T-helper 2 cell (primary cell): ENCODE measurements around the gene ABCA4.

ENCODE experiments used
- DNase-seq, 5 experiments: peaks; one replicate each; pipeline versions ENCODE4 v3.0.0 to v3.0.0-alpha.2; 2012 to 2022

ABCA4 gene

GRCh38 chr1:94048413-94049164 is 72.4 kb downstream of the ABCA4 start:
- DNase-seq: no peak

- no peak for DNase-seq
Observed at GRCh38 chr1:94047949-94048348, 73.0 kb downstream of the ABCA4 start.

GRCh38 chr1:94045465-94046056 is 75.4 kb downstream of the ABCA4 start:
- DNase-seq: peak in 1 of 5 experiments; percentile 8

- DNase-seq: no peak
Observed at GRCh38 chr1:94044891-94045290, 76.1 kb downstream of the ABCA4 start.

- DNase-seq: no peak
Observed at GRCh38 chr1:94044290-94044790, 76.6 kb downstream of the ABCA4 start.

GRCh38 chr1:94043738-94044289 is 77.1 kb downstream of the ABCA4 start:
- no peak for DNase-seq

GRCh38 chr1:94042388-94042787 is 78.6 kb downstream of the ABCA4 start:
- no peak for DNase-seq

GRCh38 chr1:94039871-94040569 is 80.9 kb downstream of the ABCA4 start:
- DNase-seq: no peak

GRCh38 chr1:94039514-94039870 is 81.5 kb downstream of the ABCA4 start:
- DNase-seq: peak in 4 of 5 experiments; percentile 17 to 51 (median 29)

GRCh38 chr1:94038511-94038910 is 82.4 kb downstream of the ABCA4 start:
- no peak for DNase-seq

- no peak for DNase-seq
Observed at GRCh38 chr1:94037392-94038229, 83.3 kb downstream of the ABCA4 start.

- DNase-seq: no peak
Observed at GRCh38 chr1:94036730-94037129, 84.2 kb downstream of the ABCA4 start.

GRCh38 chr1:94033849-94034248 is 87.1 kb downstream of the ABCA4 start:
- DNase-seq: no peak

- DNase-seq: no peak
Observed at GRCh38 chr1:94032637-94033036, 88.3 kb downstream of the ABCA4 start.

- no peak for DNase-seq
Observed at GRCh38 chr1:94031591-94031990, 89.4 kb downstream of the ABCA4 start.

- DNase-seq: no peak
Observed at GRCh38 chr1:94031154-94031553, 89.8 kb downstream of the ABCA4 start.

GRCh38 chr1:94029130-94029993 is 91.6 kb downstream of the ABCA4 start:
- no peak for DNase-seq

- no peak for DNase-seq
Observed at GRCh38 chr1:94027721-94028515, 93.0 kb downstream of the ABCA4 start.

- no peak for DNase-seq
Observed at GRCh38 chr1:94026619-94027380, 94.1 kb downstream of the ABCA4 start.
